DND-41 (cell line): ENCODE data around the gene KSR1.
"Not testable (repeated sequence)": the region's sequence is repeated elsewhere in the genome, so short reads cannot be mapped to it uniquely, and the experiment has no call there.

Experiments
- CTCF ChIP-seq: IDR thresholded peaks from 2 replicates; pipeline ENCODE4 v1.5.1; 2012; ENCODE audit warnings: borderline replicate concordance, low read length, moderate library complexity, mild to moderate bottlenecking; ENCODE audit not compliant: poor library complexity, severe bottlenecking; ENCODE audit errors: extremely low read depth
- EZH2 ChIP-seq: IDR thresholded peaks from 3 replicates; pipeline ENCODE4 v1.6.1; 2012; ENCODE audit warnings: borderline replicate concordance, low read depth, mild to moderate bottlenecking, moderate library complexity, low read length, inconsistent platforms; ENCODE audit not compliant: severe bottlenecking

GRCh38 chr17:27412158-27412557 lies 44.1 kb upstream of the KSR1 start:
- not testable (repeated sequence) for TF ChIP-seq CTCF, EZH2
